ENCODE results near the gene PGBD1.

Gene PGBD1

DNA sequence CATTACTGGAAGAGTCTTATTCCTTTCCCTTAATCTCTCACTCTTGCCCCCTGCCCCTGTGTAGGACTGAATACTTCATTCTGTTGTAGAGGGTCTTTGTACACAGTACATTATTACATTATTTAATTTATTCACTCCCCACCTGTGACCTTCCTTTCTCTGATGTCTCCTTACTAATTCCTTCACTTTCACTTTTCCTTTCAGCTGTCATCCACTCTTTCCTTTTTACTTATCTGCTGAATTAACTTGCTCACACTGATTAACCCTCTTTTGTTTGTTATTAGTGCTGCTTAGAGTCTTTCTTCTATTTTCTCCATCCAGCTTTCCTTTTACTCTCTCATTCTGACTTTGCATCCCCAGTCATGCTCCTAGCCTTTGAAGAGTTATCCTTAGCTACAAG is 6.5 kb upstream of the PGBD1 start:
- DNase-seq = no peak
- H3K27ac ChIP-seq (ENCODE audit: low read length, poor library complexity, severe bottlenecking) = no peak overlapping the region

DNA sequence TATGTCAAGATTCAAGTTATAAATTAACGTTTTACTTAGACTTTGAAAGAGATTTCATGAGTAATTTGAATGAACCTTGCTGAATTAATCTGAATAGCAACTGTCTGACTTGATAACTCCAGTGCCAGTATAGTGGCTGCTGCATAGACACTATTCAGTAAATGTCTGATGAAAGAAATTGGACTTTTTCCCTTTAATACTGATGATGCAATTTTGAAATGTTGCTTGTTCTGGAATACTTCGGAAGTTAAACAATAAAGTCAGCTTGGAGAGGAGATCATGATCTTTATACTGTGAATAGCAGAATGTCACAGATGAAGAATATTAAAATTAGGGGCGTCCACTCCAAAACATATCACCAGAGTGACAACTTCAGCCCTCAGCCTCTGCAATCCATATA is 3.6 kb upstream of the PGBD1 start:
- no peak for DNase-seq
- H2BK15ac ChIP-seq (ENCODE audit: low read depth, poor library complexity, severe bottlenecking) = no peak overlapping the region
- no peak overlapping the region for H3K4me3 ChIP-seq (ENCODE audit: insufficient read depth in 1 of 2, low read depth in 1 of 2, low read length in 2 of 2)
- H3K18ac ChIP-seq (ENCODE audit: low read depth in 1 of 2, low read length in 2 of 2) = no peak overlapping the region
- peaks cover 9% of the 10 kb centered on the region for H3K79me1 ChIP-seq (replicated peaks; ENCODE audit: low read length, poor library complexity, severe bottlenecking)
- no peak overlapping the region for H4K8ac ChIP-seq (ENCODE audit: low read length)
- no peak overlapping the region for H2BK12ac ChIP-seq (ENCODE audit: low read length in 2 of 2)
- no peak overlapping the region for H4K91ac ChIP-seq (ENCODE audit: low read length)
- no peak overlapping the region for H3K4ac ChIP-seq (ENCODE audit: low read depth in 1 of 2, low read length in 2 of 2)
- WGBS = 70% methylated on average over 2 of the region's 3 CpGs
- no peak overlapping the region for H2AFZ ChIP-seq (ENCODE audit: low read depth, low read length)
- H3K9ac ChIP-seq (ENCODE audit: low read length) = no peak overlapping the region
- no peaks in the 10 kb centered on the region for H3K27me3 ChIP-seq (ENCODE audit: control insufficient read depth in 1 of 2, insufficient read depth in 1 of 2, low read length in 2 of 2)
- no peak overlapping the region for H3K23ac ChIP-seq (ENCODE audit: low read length in 2 of 2)
- no peak overlapping the region for H3K14ac ChIP-seq (ENCODE audit: low read length in 2 of 2)
- H3K9me3 ChIP-seq (ENCODE audit: control insufficient read depth, low read length) = no peaks in the 10 kb centered on the region
- no peak overlapping the region for H2AK5ac ChIP-seq (ENCODE audit: low read length, severe bottlenecking)
- no peak overlapping the region for H3K4me2 ChIP-seq (ENCODE audit: low read length, poor library complexity, severe bottlenecking)
- no peak overlapping the region for H2BK120ac ChIP-seq (ENCODE audit: low read depth, low read length)
- H3K4me1 ChIP-seq (ENCODE audit: control insufficient read depth, insufficient read depth, low read depth, low read length) = no peaks in the 10 kb centered on the region
- H3K27ac ChIP-seq (ENCODE audit: low read length, poor library complexity, severe bottlenecking) = no peak overlapping the region
- H2BK5ac ChIP-seq (ENCODE audit: low read depth, low read length, poor library complexity, severe bottlenecking) = no peak overlapping the region
- H3K36me3 ChIP-seq (ENCODE audit: control insufficient read depth in 1 of 2, insufficient read depth in 2 of 2, low read depth in 1 of 2, low read length in 2 of 2) = peaks cover 7 to 51% of the 10 kb centered on the region in 2 experiments

More for the DNA sequence above, 6.5 kb upstream of the PGBD1 start:
- no peak overlapping the region for H3K23ac ChIP-seq (ENCODE audit: low read length in 2 of 2)
- H2BK12ac ChIP-seq (ENCODE audit: low read length in 2 of 2) = no peak overlapping the region
- H3K4me1 ChIP-seq (ENCODE audit: control insufficient read depth, insufficient read depth, low read depth, low read length) = no peaks in the 10 kb centered on the region
- peaks cover 13 to 63% of the 10 kb centered on the region in 2 experiments for H3K36me3 ChIP-seq (ENCODE audit: control insufficient read depth in 1 of 2, insufficient read depth in 2 of 2, low read depth in 1 of 2, low read length in 2 of 2)
- H4K91ac ChIP-seq (ENCODE audit: low read length) = no peak overlapping the region
- no peak overlapping the region for H2AK5ac ChIP-seq (ENCODE audit: low read length, severe bottlenecking)
- H4K8ac ChIP-seq (ENCODE audit: low read length) = no peak overlapping the region
- no peak overlapping the region for H3K9ac ChIP-seq (ENCODE audit: low read length)
- H2BK5ac ChIP-seq (ENCODE audit: low read depth, low read length, poor library complexity, severe bottlenecking) = no peak overlapping the region
- H3K4me2 ChIP-seq (ENCODE audit: low read length, poor library complexity, severe bottlenecking) = no peak overlapping the region
- H3K79me1 ChIP-seq (replicated peaks; ENCODE audit: low read length, poor library complexity, severe bottlenecking) = peaks cover 19% of the 10 kb centered on the region
- no peak overlapping the region for H2BK120ac ChIP-seq (ENCODE audit: low read depth, low read length)
- no peak overlapping the region for H3K18ac ChIP-seq (ENCODE audit: low read depth in 1 of 2, low read length in 2 of 2)
- H3K14ac ChIP-seq (ENCODE audit: low read length in 2 of 2) = no peak overlapping the region
- H3K4me3 ChIP-seq (ENCODE audit: insufficient read depth in 1 of 2, low read depth in 1 of 2, low read length in 2 of 2) = no peak overlapping the region
- H2AFZ ChIP-seq (ENCODE audit: low read depth, low read length) = no peak overlapping the region
- no peaks in the 10 kb centered on the region for H3K9me3 ChIP-seq (ENCODE audit: control insufficient read depth, low read length)
- H2BK15ac ChIP-seq (ENCODE audit: low read depth, poor library complexity, severe bottlenecking) = no peak overlapping the region
- H3K4ac ChIP-seq (ENCODE audit: low read depth in 1 of 2, low read length in 2 of 2) = no peak overlapping the region
- no peaks in the 10 kb centered on the region for H3K27me3 ChIP-seq (ENCODE audit: control insufficient read depth in 1 of 2, insufficient read depth in 1 of 2, low read length in 2 of 2)

DNA sequence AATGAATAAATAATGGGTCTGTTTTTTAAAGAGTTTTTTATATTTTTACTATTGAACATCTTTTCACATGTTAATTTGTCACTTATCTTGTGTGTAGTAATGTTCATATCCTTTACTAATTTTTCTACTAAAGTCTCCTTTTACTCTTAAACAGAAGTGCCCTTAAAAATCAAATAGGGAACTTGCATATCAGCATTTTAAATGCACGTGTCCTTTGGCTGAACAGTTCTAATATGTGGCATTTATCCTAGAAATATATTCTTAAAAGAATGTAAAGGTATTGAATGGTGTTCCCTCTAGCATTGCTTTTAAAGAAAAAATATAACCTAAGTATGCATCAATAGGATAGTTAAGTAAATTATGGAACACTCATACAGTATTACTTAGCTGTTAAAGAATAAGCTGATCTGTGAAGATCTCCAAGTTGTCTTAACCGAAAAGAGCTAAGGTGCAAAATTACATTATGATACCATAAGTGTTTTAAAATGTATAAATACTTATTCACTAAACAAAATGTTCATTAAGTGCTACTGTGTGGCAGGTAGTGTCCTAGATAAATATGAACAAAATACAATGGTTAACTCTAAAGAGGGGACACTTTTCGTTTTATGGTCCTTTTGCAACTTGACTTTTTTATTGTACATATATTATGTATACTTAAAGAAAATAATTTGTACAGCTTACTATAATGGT is 631 bp upstream of the PGBD1 start:
- WGBS = 60% methylated on average over 1 of the region's 3 CpGs

DNA sequence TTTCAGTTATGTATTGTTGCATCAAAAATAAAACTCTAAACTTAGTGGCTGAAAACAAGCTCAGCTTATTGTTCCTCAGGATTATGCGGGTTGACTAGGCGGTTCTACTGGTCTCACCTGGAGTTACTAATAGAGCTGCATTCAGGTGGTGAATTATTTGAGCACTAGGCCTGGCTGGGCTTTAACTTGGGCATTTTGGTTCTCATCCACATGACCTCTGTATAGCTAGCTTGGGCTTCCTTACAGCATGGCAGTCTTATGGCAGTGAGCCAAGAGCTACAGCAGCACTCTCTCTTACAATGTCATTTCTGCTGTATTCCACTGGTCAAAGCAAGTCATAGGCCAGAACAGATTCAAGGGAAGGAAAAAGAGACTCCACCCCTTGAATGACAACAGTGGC is 1.6 kb downstream of the PGBD1 start:
- H2BK12ac ChIP-seq (ENCODE audit: low read length in 2 of 2) = no peak overlapping the region
- H3K9ac ChIP-seq (ENCODE audit: low read length) = no peak overlapping the region
- no peaks in the 10 kb centered on the region for H3K27me3 ChIP-seq (ENCODE audit: control insufficient read depth in 1 of 2, insufficient read depth in 1 of 2, low read length in 2 of 2)
- no peak overlapping the region for H4K8ac ChIP-seq (ENCODE audit: low read length)
- no peak overlapping the region for H2AFZ ChIP-seq (ENCODE audit: low read depth, low read length)
- H3K4ac ChIP-seq (ENCODE audit: low read depth in 1 of 2, low read length in 2 of 2) = no peak overlapping the region
- H3K27ac ChIP-seq (ENCODE audit: low read length, poor library complexity, severe bottlenecking) = no peak overlapping the region
- peaks cover 27% of the 10 kb centered on the region for H3K79me1 ChIP-seq (replicated peaks; ENCODE audit: low read length, poor library complexity, severe bottlenecking)
- H3K36me3 ChIP-seq (ENCODE audit: control insufficient read depth in 1 of 2, insufficient read depth in 2 of 2, low read depth in 1 of 2, low read length in 2 of 2) = peaks cover 15 to 41% of the 10 kb centered on the region in 2 experiments
- H3K4me2 ChIP-seq (ENCODE audit: low read length, poor library complexity, severe bottlenecking) = no peak overlapping the region
- no peaks in the 10 kb centered on the region for H3K9me3 ChIP-seq (ENCODE audit: control insufficient read depth, low read length)
- no peak overlapping the region for H2AK5ac ChIP-seq (ENCODE audit: low read length, severe bottlenecking)
- H2BK120ac ChIP-seq (ENCODE audit: low read depth, low read length) = no peak overlapping the region
- H3K23ac ChIP-seq (ENCODE audit: low read length in 2 of 2) = no peak overlapping the region
- no peak overlapping the region for H2BK15ac ChIP-seq (ENCODE audit: low read depth, poor library complexity, severe bottlenecking)
- H3K14ac ChIP-seq (ENCODE audit: low read length in 2 of 2) = no peak overlapping the region
- H2BK5ac ChIP-seq (ENCODE audit: low read depth, low read length, poor library complexity, severe bottlenecking) = no peak overlapping the region
- peaks cover 2% of the 10 kb centered on the region for H3K4me1 ChIP-seq (ENCODE audit: control insufficient read depth, insufficient read depth, low read depth, low read length)
- H3K4me3 ChIP-seq (ENCODE audit: insufficient read depth in 1 of 2, low read depth in 1 of 2, low read length in 2 of 2) = peak overlapping the region in 1 of 2 experiments; percentile 95
- no peak overlapping the region for H4K91ac ChIP-seq (ENCODE audit: low read length)
- H3K18ac ChIP-seq (ENCODE audit: low read depth in 1 of 2, low read length in 2 of 2) = no peak overlapping the region
- peak; percentile 5 for DNase-seq
- 95% methylated on average over 2 of the region's 2 CpGs for WGBS

More for the DNA sequence above, 631 bp upstream of the PGBD1 start:
- Histone ChIP-seq H2BK120ac (ENCODE audit: low read depth, low read length) (no peak overlapping the region), H2AFZ (ENCODE audit: low read depth, low read length) (no peak overlapping the region), H3K23ac (ENCODE audit: low read length in 2 of 2) (no peak overlapping the region), H3K4me3 (ENCODE audit: insufficient read depth in 1 of 2, low read depth in 1 of 2, low read length in 2 of 2) (peak overlapping the region in 1 of 2 experiments; percentile 95), H3K14ac (ENCODE audit: low read length in 2 of 2) (no peak overlapping the region), H4K91ac (ENCODE audit: low read length) (no peak overlapping the region), H3K9ac (ENCODE audit: low read length) (peak overlapping the region; percentile 91), H3K9me3 (ENCODE audit: control insufficient read depth, low read length) (no peaks in the 10 kb centered on the region), H2BK5ac (ENCODE audit: low read depth, low read length, poor library complexity, severe bottlenecking) (no peak overlapping the region), H3K4me1 (ENCODE audit: control insufficient read depth, insufficient read depth, low read depth, low read length) (peaks cover 2% of the 10 kb centered on the region), H2BK15ac (ENCODE audit: low read depth, poor library complexity, severe bottlenecking) (no peak overlapping the region), H3K79me1 (replicated peaks; ENCODE audit: low read length, poor library complexity, severe bottlenecking) (peaks cover 25% of the 10 kb centered on the region), H3K27ac (ENCODE audit: low read length, poor library complexity, severe bottlenecking) (no peak overlapping the region), H3K4ac (ENCODE audit: low read depth in 1 of 2, low read length in 2 of 2) (no peak overlapping the region), H3K36me3 (ENCODE audit: control insufficient read depth in 1 of 2, insufficient read depth in 2 of 2, low read depth in 1 of 2, low read length in 2 of 2) (peaks cover 13 to 40% of the 10 kb centered on the region in 2 experiments), H2AK5ac (ENCODE audit: low read length, severe bottlenecking) (no peak overlapping the region), H2BK12ac (ENCODE audit: low read length in 2 of 2) (no peak overlapping the region), H3K18ac (ENCODE audit: low read depth in 1 of 2, low read length in 2 of 2) (no peak overlapping the region), H3K27me3 (ENCODE audit: control insufficient read depth in 1 of 2, insufficient read depth in 1 of 2, low read length in 2 of 2) (no peaks in the 10 kb centered on the region), H3K4me2 (ENCODE audit: low read length, poor library complexity, severe bottlenecking) (peak overlapping the region; percentile 90), H4K8ac (ENCODE audit: low read length) (no peak overlapping the region)
- DNase-seq = no peak
